ENCODE data around the gene CNTN4.

The CNTN4 gene

GRCh38 chr3:2148561-2149340, 50.1 kb downstream of the CNTN4 start:
- DNase-seq = no peak

GRCh38 chr3:2153053-2153452, 54.4 kb downstream of the CNTN4 start:
- DNase-seq = no peak

DNA sequence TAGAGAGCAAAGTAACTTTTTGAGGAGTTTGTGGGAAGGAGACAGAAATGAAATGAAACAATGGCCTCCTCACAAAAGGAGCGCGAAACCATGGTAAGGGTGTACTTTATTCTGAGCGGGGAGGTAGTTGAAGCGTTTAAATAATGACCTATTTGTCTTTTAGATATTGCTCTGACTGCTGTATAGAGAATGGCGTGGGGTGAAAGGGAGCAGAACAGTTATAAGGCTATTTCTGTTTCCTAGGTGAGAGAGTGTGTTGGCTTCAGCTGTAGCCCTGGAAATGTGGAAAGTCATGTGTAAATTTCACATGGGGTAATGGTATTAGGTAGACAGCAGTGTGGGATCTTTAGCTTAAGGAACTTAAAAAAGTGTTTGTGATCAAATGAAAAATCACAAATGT, 54.9 kb downstream of the CNTN4 start:
- no peak for DNase-seq

DNA sequence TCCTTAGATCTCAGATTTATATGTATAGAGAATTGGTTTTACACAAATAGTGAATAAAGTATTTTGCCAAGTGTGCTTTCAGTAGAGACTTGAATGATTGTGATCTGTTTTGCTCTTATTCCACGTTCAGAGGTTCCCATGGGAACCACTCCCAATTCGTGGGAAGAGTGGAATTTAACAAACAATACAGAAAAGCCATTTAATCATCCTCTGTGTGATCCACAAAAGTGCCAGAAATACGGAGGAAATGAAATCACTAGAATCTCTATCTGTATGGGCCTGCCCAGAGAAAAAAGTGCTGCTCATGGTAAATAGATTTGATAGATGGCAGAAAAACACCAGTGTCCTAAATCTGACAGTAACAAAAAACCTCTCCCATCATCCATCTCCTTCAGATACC, 56.0 kb downstream of the CNTN4 start:
- no peak for DNase-seq

GRCh38 chr3:2156244-2156847, 57.7 kb downstream of the CNTN4 start:
- peak; percentile 14 for DNase-seq

DNA sequence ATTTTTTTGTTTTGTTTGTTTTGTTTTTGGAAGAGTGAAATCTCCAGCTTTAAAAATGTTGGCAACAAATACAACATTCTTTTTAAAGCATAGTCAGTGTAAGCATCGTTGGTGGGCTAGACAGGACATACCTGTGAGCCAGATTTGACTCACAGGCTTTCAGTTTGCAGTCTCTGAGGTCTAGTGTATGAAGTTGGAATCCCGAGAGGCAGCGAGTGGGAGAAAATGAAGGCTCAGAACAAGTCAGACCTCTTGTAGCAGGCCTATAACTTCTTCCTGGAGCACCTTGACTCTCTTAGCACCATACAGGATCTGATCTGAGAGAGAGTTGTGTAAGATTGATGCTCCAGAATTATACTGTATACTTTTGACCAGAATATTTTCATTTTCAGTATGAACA, 60.2 kb downstream of the CNTN4 start:
- no peak for DNase-seq

DNA sequence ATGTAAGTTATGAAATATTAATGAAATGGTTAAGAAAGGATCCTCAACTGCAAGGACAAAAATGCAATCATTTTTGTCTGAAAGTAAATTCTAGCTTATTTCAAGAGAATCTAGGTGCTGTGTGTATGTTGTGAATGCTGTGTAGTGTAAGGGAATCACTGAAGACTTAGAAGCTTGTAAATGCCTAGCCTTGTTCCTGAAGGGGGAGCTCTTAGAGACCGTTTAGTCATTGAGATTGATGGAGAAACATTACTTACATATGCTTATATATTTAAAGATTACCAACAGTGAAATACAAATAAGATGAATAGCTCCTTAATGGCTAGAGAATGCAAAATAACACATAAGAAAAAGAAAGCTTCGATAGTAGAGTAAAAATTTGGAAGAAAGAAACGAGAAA, 67.9 kb downstream of the CNTN4 start:
- no peak for DNase-seq

DNA sequence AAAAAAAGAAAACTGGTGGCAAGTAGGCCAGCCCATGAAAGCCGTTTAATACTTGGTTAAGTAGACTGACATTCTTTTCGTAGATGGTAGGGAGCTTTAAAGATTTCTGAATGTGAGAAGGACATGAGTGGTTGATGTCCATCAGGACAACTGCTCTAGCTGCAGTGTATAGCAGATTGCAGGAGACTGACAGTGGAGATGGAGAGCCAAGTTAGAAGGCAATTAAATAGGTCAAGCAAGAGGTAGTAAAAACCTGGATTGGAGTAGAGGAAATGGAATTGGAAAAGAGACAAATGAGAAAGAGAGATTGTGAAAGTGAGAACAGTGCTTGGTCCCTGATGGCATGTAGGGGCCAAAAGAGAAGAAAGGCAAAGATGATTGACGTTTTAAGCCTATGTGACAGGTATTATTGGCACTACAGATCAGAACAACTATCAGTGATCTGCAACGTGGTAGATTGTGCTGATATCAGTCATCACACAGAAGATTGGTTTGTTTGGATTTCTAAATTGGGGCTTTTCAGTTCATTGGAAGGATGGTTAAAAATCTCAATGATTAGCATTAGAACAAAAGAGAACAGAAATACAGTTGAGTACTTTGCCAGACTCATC, 74.0 kb downstream of the CNTN4 start:
- DNase-seq = no peak

- no peak for DNase-seq
Observed at GRCh38 chr3:2180634-2181033, 82.0 kb downstream of the CNTN4 start.

- no peak for DNase-seq
Observed at GRCh38 chr3:2198776-2199279, 100.2 kb downstream of the CNTN4 start.

DNA sequence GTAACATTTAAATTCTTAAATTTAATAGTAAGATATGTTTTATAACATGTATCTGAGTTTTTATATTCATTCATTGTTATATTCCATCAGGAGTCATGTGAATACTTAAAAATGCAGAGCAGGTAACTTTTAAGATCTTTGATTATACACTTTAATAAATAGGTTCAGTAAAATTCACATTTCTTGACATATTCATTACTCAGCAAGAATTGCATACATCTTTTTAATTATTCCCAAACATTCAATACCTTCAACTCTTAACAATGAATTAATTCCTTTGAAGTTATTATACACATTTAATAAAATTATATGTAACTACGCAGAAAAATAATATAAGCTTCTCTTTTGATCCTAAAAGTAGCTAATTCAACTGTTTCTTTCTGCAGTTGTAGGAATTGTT, 105.4 kb downstream of the CNTN4 start:
- no peak for DNase-seq

DNA sequence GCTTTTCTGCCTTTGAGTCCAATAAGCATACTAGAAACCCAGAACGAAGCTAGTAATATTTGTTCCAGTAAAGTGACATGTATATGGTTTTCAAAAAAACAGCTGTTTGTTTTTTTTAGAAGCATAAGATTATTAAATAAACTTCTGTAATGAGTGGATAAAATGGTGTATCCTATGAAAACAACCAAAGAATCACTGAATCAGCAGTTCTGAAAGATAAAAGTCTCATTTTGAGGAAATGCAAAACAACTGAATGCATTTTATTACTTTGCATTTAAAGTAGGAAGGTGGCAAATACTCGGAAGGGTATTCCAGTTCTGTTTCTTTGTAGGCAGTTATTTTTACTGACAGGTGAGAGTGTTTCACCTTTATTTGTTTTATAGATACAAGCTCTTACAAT, 107.0 kb downstream of the CNTN4 start:
- DNase-seq = no peak

DNA sequence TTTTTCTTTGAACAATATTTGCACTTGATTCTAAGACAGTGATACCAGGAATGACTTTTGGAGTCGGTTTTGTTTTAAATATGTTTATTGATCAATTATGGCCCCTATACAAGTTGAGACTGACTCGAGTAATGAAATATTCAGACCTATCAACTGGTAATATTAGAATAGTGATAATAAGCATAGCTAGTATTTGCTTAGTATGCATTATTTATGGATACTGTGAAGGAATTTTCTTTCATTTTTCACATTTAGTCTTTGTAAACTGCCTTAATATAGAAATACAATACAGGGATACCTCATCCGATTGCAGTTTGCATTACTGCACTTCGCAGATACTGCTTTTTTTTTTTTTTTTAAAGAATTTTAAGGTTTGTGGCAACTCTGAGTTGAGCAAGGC, 107.9 kb downstream of the CNTN4 start:
- no peak for DNase-seq

GRCh38 chr3:2211568-2211967, 112.9 kb downstream of the CNTN4 start:
- DNase-seq = no peak

DNA sequence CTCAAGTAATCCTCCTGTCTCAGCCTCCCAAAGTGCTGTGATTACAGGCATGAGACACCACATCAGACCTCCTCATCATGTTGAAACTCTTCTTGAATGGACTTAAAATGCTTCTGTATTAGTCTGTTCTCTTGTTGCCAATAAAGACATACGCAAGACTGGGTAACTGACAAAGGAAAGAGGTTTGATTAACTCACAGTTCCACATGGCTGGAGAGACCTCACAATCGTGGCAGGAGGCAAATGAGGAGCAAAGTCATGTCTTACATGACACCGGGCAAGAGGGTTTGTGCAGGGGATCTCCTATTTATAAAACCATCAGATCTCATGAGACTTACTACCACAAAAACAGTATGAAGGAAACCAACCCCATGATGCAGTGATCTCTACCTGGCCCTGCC, 113.5 kb downstream of the CNTN4 start:
- DNase-seq = no peak

DNA sequence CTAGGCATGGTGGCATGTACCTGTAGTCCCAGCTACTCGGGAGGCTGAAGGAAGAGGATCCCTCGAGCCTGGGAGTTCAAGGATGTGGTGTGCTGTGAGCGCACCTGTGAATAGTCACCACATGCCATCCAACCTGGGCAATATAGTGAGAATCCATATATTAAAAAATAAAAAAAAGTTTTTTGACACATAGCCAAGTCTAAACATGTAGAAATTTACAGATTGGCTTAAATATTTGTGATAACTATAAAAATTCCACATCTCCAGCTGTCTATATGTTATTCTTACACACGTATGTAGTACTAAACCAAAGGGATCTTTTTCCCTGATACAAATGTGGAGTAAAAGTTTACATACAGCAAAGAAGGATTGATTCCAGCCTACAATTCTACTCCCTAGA, 119.7 kb downstream of the CNTN4 start:
- DNase-seq = no peak

DNA sequence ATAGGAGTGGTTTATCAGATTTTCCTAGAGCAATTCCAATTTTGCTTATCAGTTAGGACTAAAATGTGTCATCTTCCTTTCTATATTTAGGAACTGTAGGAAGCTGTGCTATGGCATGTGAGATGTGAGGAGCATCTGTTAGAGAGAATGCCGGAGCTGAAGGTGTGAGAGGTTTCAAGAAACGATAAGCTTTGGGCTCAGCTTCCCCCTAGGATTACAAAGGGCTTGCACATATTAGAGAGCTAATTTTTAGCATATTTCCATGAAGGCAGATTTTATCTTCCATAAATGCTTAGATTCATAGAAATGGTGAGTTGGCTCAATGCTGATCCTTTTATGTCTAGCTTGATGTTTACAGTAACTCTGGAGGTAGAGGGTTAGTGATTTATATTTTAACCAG, 120.2 kb downstream of the CNTN4 start:
- no peak for DNase-seq

- DNase-seq = no peak
Observed at GRCh38 chr3:2236203-2236602, 137.5 kb downstream of the CNTN4 start.

DNA sequence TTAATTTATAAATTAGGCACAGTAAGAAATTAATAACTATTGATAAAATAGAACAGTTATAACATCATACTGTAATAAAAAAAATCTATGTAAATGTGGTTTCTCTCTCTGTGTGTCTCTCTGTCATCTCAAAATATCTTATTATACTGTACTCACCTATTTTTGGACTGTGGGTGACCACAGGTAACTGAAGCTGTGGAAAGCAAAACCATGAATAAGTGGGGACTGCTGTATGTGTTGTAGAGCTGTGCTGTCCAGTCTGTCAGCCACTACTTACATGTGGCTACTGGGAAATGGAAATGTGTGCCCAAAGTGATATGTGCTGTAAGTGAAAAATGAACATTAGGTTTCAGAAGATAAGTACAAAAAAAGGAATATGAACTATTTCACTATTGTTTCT, 145.5 kb downstream of the CNTN4 start:
- no peak for DNase-seq

- DNase-seq = no peak
Observed at GRCh38 chr3:2246873-2247648, 148.4 kb downstream of the CNTN4 start.

- DNase-seq = no peak
Observed at GRCh38 chr3:2247831-2248230, 149.2 kb downstream of the CNTN4 start.

DNA sequence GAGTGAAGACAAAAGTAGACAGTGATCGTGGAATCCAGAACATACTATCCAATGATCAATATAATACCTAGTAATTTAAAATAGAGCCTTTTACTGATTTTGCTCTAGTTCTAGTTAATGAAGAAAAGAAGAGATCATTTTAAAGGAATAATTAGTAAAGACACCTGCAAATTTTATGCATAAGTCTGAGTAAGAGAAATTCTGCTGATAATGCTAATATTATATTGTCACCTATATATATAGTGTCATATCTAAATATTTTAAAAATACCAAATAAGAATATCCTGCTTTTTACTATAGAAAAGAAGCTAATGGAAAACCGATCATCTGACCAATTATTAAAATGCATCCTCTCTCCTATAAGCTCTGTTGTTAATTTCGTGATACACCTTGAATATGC, 152.1 kb downstream of the CNTN4 start:
- no peak for DNase-seq

- DNase-seq = no peak
Observed at GRCh38 chr3:2261747-2262146, 163.1 kb downstream of the CNTN4 start.
